K562 (cell line): ENCODE results near the gene VARS1. TPM values are rescaled to one million over a fixed set of nuclear protein-coding genes. Genes with fewer than 3 reads are reported as not detected.

ENCODE experiments used
- ATF2 ChIP-seq: sonication (generic); formaldehyde crosslinking; IDR thresholded peaks from 2 replicates; pipeline ENCODE4 v1.8.1; 2022; ENCODE audit warnings: missing genetic modification reagents
- CBFA2T3 ChIP-seq: fragments of 450-650 bp; IDR thresholded peaks from 2 replicates; pipeline ENCODE4 v1.6.1; 2017
- CEBPZ ChIP-seq: fragments of 150-350 bp; IDR thresholded peaks from 2 replicates; pipeline ENCODE4 v1.6.1; 2014; ENCODE audit warnings: low read depth, mild to moderate bottlenecking, low read length, borderline replicate concordance
- CHD2 ChIP-seq: IDR thresholded peaks from 2 replicates; pipeline ENCODE4 v1.6.1; 2011; ENCODE audit warnings: low read depth, low read length
- CLOCK ChIP-seq: fragments of 250-450 bp; sonication (Bioruptor Pico); IDR thresholded peaks from 2 replicates; pipeline ENCODE4 v1.4.0; 2020; ENCODE audit warnings: mild to moderate bottlenecking, moderate library complexity, borderline replicate concordance
- CREM ChIP-seq: IDR thresholded peaks from 2 replicates; pipeline ENCODE4 v1.6.1; 2014; ENCODE audit warnings: antibody characterized with exemption, low read depth
- CUX1 ChIP-seq: fragments of 200-800 bp; sonication (Bioruptor generic); IDR thresholded peaks from 2 replicates; pipeline ENCODE4 v1.6.1; 2016; ENCODE audit warnings: missing genetic modification characterization, missing compliant biosample characterization
- DIDO1 ChIP-seq: fragments of 450-650 bp; IDR thresholded peaks from 2 replicates; pipeline ENCODE4 v1.6.1; 2016; ENCODE audit warnings: low read depth, missing biosample characterization, missing genetic modification characterization
- EP300 ChIP-seq: IDR thresholded peaks from 2 replicates; pipeline ENCODE4 v1.6.1; 2012; ENCODE audit warnings: low read length, improper control_type of control experiment
- MCM2 ChIP-seq: fragments of 450-650 bp; IDR thresholded peaks from 2 replicates; pipeline ENCODE4 v1.6.1; 2017; ENCODE audit warnings: low read depth, mild to moderate bottlenecking
- PCBP2 ChIP-seq: fragments of 200-400 bp; formaldehyde crosslinking; IDR thresholded peaks from 2 replicates; pipeline ENCODE4 v1.6.1; 2018; ENCODE audit warnings: low read length, low read depth, mild to moderate bottlenecking, moderate library complexity; ENCODE audit not compliant: poor library complexity, severe bottlenecking
- TAL1 ChIP-seq: fragments of 450-650 bp; IDR thresholded peaks from 2 replicates; pipeline ENCODE4 v1.6.1; 2016; ENCODE audit warnings: mild to moderate bottlenecking
- TBP ChIP-seq: optimal IDR thresholded peaks from 2 replicates; pipeline ENCODE3; 2011; ENCODE audit warnings: low read depth, low read length, improper control_type of control experiment
- ZBTB1 ChIP-seq: sonication (generic); formaldehyde crosslinking; IDR thresholded peaks from 2 replicates; pipeline ENCODE4 v1.8.1; 2023; ENCODE audit warnings: missing genetic modification reagents, low read depth, mild to moderate bottlenecking, borderline replicate concordance
- ZNF79 ChIP-seq: fragments of 250-450 bp; sonication (Bioruptor Pico); IDR thresholded peaks from 2 replicates; pipeline ENCODE4 v1.4.0; 2020; ENCODE audit warnings: low read depth, mild to moderate bottlenecking, moderate library complexity
- polyA plus RNA-seq, 8 experiments: library from polyadenylated mRNA; depleted of rRNA in 4 of 8; stranded (reverse) in 5 of 8; unstranded in 3 of 8; fragments of >200 nt; fragmentation: Nextera tagmentation in 2 of 8; fragmentation: Illumina TruSeq in 1 of 8; extraction: Ambion mirVana in 2 of 8; extraction: Trizol in 1 of 8; gene quantifications; 2 replicates each; pipeline versions ENCODE4 v1.2.1 to v1.2.3, GENCODE V29; 2011 to 2014; ENCODE audit warnings: inconsistent platforms in 1 of 8, missing spikeins in 1 of 8
- total RNA-seq, 7 experiments: library from RNA; depleted of rRNA in 6 of 7; stranded (reverse); fragments of >200 nt in 6 of 7; fragmentation: Illumina TruSeq in 2 of 7; extraction: Trizol in 2 of 7; gene quantifications; 2 replicates each; pipeline versions ENCODE4 v1.2.1 to v1.2.3, GENCODE V29; 2011 to 2021; ENCODE audit warnings: low replicate concordance in 1 of 7

Gene VARS1
- total and polyA plus RNA-seq, 9 of the 15 experiments (the other 6 are each of a cell fraction or from before 2014, with no cell fraction given) = 2.9 to 488 (median 130) TPM

- TF ChIP-seq CLOCK (CRISPR knock-in tag) (no peak), ZBTB1 (0 out of 2 replicates have a peak, but pooled peaks have one; percentile 63), TBP (peak; percentile 1), ZNF79 (CRISPR knock-in tag) (no peak), PCBP2 (no peak), CUX1 (no peak), TAL1 (no peak), EP300 (no peak), CHD2 (no peak; the same call in none of the 2 replicates), CBFA2T3 (no peak), MCM2 (no peak), DIDO1 (tag) (no peak), CREM (no peak), CEBPZ (no peak), ATF2 (0 out of 2 replicates have a peak, but pooled peaks have one; percentile 14)
These were observed 511 bp downstream of the VARS1 start (continued) for GRCh38 chr6:31794866-31795615.
